NCI-H82 (cell line): ENCODE measurements around the gene REEP6.
A peak's percentile ranks its signal among the peaks of the same experiment; 100 is the strongest.
"Not testable (repeated sequence)": the region's sequence is repeated elsewhere in the genome, so short reads cannot be mapped to it uniquely, and the experiment has no call there.

Experiments used
- DNase-seq: peaks from one replicate; lab custom pipeline; 2025; lab: John Stamatoyannopoulos, UW

REEP6 gene

DNA sequence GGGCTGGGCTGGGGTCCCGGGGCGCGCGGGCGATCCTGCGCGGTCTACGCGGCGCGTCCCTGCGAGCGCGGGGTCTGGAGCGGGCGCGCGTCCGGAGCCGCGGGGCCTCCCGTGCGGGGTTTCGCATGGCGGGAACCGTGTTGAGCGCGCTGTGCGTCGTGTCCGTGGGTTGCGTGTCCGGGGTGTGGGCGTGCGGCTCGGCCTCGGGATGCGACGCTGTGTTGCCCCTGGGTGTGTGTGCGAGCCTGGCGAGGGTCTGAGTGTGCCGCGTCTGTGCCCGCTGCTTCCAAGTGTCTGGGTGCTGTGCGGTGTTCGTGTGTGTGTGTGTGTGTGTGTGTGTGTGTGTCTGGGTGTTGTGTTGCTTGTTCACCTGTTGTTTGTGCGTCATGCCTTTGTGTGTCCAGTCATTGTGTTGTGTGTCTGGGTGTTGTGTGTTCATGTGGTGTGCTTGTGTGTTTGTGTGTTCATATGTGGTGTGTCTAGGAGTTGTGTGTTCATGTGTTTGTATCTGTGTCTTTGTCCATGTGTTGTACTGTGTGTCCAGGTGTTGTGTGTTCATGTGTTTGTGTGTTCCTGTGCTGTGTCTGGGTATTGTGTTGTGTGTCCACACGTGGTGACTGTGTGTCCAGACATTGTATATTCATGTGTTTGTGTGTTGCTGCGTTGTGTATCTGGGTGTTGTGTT lies 33.4 kb downstream of the REEP6 start:
- DNase-seq: no peak

DNA sequence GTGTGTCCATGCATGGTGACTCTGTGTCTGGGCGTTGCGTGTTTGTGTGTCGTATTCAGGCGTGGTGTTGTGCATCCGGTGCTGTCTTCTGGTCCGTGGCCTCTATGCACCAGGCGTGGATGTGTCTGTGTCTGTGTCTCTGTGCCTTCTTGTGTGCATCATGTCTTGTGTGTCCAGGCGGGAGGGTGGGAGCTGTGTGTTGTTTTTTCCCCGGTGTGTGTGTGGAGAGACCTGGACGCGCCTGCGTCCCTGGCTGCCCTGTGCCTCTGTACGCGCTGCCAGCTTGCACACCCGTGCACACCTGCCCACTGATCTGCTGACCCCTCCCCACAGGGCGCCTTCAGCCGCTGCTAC lies 34.0 kb downstream of the REEP6 start:
- no peak for DNase-seq

DNA sequence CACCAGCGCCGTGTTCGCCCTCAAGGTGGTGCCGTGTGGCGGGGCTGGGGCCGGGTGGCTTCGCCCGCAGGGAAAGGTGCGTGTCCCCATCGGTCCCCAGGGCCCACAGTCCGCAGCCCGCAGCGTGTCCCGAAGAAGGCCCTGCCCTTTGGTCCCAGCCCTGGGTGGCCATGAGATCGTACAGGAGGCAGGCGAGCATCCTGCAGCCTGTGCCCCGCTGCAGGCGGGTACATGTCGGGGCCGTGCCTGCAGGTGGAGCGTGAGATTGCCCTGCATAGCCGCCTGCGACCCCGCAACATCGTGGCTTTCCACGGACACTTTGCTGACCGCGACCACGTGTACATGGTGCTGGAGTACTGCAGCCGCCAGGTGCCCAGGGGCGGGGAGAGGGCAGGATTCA lies 34.4 kb downstream of the REEP6 start:
- no peak for DNase-seq

DNA sequence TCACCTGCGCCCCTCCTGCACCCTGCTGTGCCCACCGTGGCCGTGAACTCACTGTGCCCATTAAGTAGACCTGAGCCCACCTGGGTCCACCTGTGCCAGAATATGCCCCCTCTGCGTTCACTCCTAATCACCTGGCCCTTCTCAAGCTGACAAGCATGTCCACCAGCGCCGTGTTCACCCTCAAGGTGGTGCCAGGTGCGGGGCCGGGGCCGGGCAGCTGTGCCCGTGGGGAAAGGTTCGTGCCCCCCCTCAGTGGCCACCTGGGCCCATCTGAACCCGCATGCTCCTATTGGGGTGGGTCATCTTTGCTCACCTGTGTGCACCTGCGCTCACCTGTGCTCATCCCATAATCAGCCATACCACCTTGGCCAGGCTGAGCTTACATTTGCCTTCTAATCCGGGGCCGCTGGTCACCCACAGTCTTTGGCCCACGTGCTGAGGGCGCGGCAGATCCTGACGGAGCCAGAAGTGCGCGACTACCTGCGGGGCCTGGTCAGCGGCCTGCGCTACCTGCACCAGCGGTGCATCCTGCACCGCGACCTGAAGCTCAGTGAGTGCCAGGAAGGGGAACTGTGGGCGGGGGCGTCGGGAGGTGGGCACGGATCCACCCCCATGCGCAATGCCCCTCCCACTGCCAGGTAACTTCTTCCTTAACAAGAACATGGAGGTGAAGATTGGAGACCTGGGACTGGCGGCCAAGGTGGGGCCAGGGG lies 35.2 kb downstream of the REEP6 start:
- DNase-seq: no peak

DNA sequence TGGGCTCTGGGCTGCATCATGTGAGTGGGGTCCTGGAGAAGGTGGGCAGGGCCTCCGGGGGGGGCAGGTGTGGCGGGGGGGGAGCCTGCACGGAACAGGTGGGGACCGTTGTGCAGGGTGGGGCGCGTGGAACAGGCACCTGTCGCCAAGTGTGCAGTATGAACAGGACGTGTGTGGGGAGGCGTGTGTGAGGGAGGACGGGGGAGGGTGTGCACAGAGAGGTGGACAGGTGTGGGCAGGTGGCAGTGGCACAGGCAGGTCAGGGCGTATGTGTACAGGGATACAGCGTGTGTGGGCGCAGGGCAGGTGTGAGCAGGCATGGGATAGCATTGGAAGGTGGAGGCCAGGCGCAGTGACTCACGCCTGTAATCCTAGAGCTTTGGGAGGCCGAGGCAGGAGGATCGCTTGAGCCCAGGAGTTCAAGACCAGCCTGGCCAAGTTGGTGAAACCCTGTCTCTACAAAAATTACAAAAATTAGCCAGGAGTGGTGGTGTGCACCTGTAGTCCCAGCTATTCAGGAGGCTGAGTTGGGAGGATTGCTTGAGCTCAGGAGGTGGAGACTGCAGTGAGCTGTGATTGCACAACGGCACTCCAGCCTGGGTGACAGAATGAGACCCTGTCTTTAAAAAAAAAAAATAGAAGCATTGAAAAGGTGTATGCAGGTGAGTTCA lies 36.1 kb downstream of the REEP6 start:
- DNase-seq: no peak

DNA sequence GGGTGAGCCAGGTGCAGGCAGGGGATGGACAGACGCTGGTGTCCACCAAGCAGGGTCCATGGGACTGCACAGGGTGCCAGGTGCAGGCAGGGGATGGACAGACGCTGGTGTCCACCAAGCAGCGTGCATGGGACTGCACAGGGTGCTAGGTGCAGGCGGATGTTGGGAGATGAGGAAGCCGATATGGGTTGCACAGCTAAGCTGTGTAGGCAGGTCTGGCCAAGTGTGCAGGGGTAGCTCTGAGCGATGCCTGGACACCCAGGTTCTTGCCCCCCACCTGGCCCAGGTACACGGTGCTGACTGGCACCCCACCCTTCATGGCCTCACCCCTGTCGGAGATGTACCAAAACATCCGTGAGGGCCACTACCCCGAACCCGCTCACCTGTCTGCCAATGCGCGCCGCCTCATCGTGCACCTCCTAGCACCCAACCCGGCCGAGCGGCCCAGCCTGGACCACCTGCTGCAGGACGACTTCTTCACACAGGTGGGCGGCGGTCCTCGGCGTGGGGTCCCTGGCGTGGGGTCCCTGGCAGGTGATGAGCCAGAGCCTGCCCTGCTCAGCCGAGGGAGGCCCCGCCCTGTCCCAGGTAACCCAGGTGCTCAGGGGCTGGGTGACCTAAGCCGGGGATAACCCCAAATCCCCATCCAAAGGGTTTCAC lies 36.8 kb downstream of the REEP6 start:
- no peak for DNase-seq

DNA sequence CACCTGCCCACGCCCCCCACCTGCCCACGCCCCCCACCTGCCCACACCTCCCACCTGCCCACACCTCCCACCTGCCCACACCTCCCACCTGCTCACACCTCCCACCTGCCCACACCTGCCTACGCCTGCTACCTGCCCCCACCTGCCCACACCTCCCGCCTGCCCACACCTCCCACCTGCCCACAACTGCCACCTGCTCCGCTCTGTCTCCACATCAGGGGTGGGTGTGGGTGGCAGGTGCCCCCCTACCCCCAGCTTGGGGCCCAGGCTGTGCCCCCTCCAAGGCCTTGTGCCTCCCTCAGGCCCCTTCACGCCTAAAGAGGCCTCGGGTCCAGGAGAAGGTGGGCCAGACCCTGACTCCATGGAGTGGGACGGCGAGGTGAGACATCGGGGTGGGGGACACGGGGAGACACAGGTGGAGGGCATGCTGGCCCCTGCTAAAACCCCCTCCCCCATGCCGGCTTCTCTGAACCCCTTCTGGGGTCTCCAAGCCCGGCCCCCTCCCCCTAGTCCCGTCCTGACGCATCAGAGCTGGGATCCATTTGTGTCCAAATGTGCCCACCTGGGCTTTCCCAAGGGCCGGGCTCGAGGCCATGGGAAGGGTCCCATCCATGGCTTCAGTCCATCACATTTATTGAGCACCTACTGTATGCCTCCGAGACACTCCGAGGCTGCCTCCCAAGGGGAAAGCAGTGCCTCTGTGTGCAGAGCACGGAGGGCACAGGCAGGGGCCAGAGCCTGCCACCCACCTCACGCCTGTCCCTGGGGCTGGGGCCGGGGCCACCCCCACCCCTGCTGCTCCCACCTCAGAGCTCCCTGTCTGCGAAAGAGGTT lies 37.8 kb downstream of the REEP6 start:
- no peak for DNase-seq

DNA sequence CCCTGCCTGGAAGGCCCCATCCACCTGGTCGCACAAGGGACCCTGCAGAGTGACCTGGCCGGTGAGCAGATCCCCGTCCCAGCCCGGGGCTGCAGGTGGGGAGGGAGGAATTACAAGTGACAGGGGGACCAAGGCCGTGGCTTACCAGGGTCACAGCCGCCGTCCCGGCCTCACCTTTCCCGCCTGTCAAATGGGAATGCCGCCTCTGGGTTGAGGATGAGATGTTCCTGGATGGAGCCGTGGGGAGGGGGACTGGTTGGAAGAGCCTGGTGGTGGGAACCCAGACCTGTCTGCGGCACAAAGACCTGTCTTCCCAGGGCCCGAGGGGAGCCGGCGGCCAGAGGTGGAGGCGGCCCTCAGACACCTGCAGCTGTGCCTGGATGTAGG lies 38.4 kb downstream of the REEP6 start:
- DNase-seq: no peak

DNA sequence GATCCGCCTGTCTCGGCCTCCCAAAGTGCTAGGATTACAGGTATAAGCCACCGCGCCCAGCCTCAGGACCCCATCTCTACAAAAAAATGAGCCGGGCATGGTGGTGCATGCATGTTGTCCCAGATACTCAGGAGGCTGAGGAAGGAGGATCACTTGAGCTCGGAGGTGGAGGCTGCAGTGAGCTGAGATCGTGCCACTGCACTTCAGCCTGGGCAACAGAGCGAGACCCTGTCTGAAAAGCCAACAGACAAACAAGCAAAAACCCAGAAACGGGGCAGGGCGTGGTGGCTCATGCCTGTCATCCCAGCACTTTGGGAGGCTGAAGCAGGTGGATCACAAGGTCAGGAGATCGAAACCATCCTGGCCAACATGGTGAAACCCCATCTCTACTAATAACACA lies 39.9 kb downstream of the REEP6 start:
- DNase-seq: not testable (repeated sequence)

DNA sequence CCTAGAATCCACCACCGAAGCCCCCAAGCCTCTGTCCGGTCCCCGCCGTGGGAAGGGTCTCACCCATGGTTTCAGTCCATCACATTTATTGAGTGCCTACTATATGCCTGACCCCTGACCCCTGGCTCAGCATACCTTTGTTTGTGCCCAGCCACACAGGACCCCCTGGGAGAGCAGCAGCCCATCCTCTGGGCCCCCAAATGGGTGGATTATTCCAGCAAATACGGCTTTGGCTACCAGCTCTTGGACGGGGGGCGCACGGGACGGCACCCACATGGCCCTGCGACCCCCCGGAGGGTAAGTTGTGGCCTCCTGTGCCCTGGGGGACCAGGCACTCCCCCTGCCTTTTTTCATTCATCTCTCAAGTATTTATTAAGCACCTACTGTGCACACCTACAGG lies 40.6 kb downstream of the REEP6 start:
- no peak for DNase-seq

DNA sequence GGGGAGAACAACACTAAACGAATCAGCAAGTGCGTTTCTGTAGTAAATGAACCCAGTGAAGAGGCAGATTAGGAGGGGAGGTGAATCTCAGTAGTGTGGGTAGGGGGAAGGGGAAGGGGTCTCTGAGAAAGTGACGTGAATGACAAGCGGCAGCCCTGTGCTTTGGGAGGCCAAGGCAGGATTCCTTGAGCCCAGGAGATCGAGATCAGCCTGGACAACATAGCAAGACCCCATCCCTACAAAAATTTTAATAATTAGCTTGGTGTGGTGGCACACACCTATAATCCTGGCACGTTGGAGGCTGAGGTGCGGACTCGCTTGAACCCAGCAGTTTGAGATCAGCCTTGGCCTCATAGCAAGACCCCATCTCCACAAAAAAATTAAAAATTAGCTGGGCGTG lies 41.0 kb downstream of the REEP6 start:
- DNase-seq: no peak

DNA sequence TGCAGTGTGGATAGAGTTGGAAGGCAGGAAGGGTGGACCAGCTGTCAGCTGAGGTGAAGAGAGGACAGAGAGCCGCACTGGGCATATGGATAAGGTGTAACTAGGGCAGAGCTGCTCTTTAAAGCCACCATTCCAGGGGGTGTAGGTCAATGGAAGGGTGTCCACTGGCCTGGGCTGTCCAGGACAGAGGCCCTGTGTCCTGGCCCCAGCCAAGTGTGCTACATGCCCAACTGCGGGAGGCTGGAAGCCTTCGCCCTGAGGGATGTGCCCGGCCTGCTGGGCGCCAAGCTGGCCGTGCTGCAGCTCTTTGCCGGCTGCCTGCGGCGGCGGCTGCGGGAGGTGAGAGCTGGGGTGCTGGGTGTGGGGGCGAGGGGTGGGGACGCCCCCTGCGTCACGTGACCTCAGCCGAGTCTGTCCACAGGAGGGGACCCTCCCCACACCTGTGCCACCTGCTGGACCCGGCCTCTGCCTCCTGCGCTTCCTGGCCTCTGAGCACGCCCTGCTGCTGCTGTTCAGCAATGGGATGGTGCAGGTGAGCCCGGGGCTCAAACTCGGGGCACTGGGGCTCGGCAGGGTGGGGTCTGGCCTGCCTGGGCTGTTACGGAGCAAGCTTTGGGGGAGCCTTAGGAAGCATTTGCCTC lies 42.6 kb downstream of the REEP6 start:
- no peak for DNase-seq

DNA sequence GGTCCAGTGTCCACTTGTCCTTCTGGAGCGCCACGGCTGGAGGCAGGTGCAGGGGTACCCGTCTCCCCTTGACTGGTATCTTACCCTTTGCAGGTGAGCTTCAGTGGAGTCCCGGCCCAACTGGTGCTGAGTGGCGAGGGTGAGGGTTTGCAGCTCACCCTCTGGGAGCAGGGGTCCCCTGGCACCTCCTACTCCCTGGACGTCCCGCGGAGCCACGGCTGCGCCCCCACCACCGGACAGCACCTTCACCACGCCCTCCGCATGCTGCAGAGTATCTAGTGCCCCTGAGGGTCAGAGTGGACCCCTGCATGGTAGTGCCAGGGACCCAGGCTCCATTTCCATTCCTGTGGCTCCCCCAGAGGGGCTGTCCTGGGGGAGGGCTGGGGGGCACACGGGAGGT lies 44.0 kb downstream of the REEP6 start:
- DNase-seq: no peak

DNA sequence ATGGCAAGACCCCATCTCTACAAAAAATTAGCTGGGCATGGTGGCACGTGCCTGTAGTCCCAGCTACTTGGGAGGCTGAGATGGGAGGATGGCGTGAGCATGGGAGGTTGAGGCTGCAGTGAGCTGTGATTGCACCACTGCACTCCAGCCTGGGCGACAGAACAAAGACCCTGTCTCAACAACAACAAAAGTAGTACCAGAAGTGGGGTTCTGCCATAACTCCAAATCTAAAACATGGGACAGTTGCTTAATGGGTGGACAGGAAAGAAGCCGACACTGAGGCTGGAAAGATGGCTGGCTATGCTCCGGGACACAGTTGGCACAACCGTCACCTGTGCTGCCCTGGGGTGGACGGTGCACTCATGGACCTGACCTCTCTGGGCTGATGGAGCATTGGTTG lies 44.7 kb downstream of the REEP6 start:
- DNase-seq: not testable (repeated sequence)

DNA sequence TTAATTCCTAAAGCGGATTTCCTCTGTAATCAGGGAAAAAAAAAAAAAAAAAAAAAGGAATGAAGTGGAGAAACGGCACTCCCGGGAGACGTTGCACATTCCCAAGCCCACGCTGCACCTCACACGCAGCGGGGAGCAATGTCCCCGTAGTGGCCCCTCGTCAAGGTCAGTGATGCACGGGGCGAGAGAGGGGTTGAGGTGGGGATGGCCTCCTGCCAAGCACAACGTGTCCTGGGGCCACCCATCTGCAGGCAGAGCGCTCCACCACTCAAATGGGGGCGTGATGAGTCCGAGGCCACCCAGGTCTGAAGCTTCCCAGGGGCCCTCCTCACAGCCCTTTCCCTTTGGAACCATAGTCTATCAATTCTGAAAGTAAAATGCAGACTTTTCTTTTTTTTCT lies 48.0 kb downstream of the REEP6 start:
- peak; percentile 22 for DNase-seq

DNA sequence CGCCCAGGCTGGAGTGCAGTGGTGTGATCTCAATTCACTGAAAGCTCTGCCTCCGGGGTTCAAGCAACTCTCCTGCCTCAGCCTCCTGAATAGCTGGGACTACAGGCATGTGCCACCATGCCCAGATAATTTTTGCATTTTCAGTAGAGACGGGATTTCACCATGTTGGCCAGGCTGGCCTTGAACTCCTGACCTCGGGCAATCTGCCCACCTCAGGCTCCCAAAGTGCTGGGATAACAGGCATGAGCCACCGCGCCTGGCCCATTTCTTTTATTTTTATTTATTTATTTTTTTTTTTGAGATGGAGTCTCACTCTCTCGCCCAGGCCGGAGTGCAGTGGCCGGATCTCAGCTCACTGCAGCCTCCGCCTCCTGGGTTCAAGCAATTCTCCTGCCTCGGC lies 48.8 kb downstream of the REEP6 start:
- DNase-seq: not testable (repeated sequence)

DNA sequence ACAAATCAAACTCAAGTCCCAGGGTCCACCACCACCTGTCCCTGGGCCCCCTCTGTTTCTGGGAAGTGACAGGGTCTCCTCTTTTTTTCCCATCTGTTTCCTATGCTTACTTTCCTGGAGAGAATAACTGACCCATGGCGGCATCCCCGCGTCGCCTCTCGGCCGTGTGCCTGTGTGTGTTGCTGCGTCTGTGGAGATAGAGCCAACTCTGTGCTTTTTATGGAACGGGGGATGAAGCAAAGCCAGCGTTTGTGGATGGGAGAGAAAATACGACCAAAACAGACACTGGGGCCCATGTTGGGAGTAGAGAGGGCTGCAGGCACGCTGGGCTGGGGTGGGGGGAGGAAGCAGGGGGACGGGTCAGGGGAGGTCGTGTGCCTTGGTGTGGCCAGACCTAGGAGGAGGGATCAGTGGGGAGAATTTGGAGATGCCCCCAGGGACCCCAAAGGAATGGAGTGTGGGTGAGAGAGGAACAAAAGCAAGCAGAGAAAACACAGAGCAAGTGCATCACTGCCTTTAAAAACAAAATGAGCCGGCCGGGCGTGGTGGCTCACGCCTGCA lies 49.5 kb downstream of the REEP6 start:
- DNase-seq: no peak
